Esophagus muscularis mucosa (tissue), 4 donors: ENCODE measurements around the gene TXNIP.

Experiments
- EP300 ChIP-seq: sonication (generic); formaldehyde crosslinking; IDR thresholded peaks from one replicate; pipeline ENCODE4 v1.6.1; 2017; ENCODE audit warnings: antibody characterized with exemption
- POLR2A ChIP-seq: fragments of 450-650 bp; IDR thresholded peaks from one replicate; pipeline ENCODE4 v1.6.1; 2017; ENCODE audit warnings: antibody characterized with exemption, moderate library complexity, mild to moderate bottlenecking, low read depth
- TF ChIP-seq, protein P1 (sequence below), 3 experiments: fragments of 200-600 bp in 2 of 3; fragments of 450-650 bp in 1 of 3; sonication (generic) in 2 of 3; IDR thresholded peaks; one replicate each; pipeline ENCODE4 v1.5.1; 2017 to 2019; ENCODE audit warnings: antibody characterized with exemption in 3 of 3, mild to moderate bottlenecking in 2 of 3, moderate library complexity in 1 of 3

DNA sequence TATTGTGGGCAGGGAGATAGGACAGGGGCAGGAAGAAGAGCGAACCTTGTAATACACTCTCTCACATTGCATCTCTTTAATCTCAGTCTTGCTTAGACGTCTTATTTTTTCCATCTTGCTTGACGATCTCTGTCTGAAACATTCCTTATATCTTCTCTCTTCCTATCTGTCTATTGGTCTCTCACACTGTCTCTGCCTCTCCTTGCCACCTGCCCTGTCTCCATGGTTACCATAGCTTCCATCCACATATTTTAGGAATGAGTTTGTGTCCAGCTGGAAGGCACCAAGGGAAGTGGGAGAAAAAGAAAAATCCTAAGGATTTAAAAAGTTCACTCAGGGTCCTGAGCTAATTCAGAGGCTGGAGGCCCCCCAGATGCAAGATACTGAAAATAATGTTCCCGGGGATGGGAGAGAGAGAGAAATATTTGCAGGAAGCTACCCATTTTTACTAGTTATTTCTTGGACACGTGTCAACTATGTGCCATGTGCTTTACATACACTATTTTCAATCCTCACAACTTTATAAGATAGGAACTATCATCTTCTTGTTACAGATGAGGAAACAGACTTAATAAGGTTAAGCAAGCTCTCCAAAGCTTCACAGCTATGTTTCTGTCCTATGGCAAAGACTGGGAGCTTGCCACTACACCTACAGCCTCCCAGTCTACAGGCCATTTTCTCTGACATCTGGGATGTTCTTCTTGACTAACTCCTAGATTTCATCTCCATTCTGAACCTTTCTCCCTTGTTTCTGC, 32.9 kb downstream of the TXNIP start:
- TF ChIP-seq, protein P1, sequence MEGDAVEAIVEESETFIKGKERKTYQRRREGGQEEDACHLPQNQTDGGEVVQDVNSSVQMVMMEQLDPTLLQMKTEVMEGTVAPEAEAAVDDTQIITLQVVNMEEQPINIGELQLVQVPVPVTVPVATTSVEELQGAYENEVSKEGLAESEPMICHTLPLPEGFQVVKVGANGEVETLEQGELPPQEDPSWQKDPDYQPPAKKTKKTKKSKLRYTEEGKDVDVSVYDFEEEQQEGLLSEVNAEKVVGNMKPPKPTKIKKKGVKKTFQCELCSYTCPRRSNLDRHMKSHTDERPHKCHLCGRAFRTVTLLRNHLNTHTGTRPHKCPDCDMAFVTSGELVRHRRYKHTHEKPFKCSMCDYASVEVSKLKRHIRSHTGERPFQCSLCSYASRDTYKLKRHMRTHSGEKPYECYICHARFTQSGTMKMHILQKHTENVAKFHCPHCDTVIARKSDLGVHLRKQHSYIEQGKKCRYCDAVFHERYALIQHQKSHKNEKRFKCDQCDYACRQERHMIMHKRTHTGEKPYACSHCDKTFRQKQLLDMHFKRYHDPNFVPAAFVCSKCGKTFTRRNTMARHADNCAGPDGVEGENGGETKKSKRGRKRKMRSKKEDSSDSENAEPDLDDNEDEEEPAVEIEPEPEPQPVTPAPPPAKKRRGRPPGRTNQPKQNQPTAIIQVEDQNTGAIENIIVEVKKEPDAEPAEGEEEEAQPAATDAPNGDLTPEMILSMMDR (IDR thresholded peaks at IDR 0.05), result no peak
- TF ChIP-seq EP300 (no peak), POLR2A (no peak)
